Stimulated activated CD8-positive, alpha-beta memory T cell treated with anti-CD3 and anti-CD28 coated beads, Interleukin-12 subunit alpha, Interleukin-12 subunit beta, amount 100 ng/mL, for 24 hours (primary cell): Measurements from ENCODE around the gene NELFCD.
"Not testable (repeated sequence)": the region's sequence is repeated elsewhere in the genome, so short reads cannot be mapped to it uniquely, and the experiment has no call there.

Source experiments
- DNase-seq: peaks from one replicate; pipeline ENCODE4 v3.0.0-alpha.2; 2020; ENCODE audit errors: extremely low read depth

The NELFCD gene, protein sequence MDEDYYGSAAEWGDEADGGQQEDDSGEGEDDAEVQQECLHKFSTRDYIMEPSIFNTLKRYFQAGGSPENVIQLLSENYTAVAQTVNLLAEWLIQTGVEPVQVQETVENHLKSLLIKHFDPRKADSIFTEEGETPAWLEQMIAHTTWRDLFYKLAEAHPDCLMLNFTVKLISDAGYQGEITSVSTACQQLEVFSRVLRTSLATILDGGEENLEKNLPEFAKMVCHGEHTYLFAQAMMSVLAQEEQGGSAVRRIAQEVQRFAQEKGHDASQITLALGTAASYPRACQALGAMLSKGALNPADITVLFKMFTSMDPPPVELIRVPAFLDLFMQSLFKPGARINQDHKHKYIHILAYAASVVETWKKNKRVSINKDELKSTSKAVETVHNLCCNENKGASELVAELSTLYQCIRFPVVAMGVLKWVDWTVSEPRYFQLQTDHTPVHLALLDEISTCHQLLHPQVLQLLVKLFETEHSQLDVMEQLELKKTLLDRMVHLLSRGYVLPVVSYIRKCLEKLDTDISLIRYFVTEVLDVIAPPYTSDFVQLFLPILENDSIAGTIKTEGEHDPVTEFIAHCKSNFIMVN

DNA sequence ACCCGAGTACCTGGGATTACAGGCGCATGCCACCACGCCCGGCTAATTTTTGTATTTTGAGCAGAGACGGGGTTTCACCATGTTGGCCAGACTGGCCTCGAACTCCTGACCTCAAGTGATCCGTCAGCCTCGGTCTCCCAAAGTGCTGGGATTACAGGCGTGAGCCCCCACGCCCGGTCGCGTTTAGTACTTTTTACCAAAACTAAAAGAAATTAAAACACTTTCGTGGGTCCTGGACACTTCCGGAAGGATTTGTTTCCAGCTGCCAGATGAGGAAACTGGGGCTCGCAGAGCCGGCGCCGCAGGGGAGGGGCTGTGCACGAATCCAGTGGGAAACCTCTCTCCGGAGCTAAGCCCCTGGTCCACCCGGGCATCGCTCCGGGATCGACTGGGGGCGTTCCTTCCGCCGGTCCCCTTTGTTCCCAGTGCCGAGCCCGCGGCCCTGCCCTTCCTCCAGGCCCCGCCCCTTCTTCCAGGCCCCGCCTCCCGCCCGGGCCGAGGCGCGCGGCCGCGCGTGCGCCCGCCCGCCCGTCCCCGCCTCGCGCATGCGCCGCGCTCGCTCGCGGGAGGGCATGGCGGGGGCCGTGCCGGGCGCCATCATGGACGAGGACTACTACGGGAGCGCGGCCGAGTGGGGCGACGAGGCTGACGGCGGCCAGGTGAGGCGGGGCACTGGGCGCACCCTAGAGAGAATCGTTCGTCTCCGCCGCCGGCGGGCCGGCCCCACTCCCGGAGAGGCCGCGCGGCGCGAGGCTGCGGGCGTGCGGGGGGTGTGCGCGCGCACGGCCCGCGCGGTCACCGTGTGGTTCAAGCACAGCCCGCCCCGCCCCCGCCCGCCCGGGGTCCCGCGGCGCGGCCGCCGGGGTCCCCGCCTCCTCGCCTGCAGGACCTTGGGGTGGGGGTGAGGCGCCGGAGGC, at the start of gene NELFCD:
Gene NELFCD (plus strand): TSS at position 546 of the 917 bp plus-strand sequence. CDS start 54 bp downstream, at position 600.
- peak; percentile 75 for DNase-seq

DNA sequence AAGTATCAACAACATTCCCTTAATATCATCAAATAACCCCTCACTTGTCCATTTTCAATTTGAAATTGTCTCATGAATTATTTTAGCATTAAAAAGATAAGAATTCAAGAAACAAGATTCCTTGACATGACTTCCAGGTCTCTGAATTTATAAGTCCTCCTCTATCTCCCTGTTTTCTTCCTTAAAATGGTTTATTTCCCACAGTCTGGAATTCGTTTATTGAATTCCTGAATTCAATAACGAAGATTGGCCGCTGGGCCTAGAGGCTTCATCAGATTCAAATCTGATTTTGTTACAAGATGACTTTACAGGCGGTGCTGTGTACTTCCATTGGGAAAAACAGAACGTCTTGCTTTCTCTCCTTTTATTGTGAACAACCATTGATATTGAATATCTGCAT, 48.9 kb upstream of the NELFCD start:
- no peak for DNase-seq

DNA sequence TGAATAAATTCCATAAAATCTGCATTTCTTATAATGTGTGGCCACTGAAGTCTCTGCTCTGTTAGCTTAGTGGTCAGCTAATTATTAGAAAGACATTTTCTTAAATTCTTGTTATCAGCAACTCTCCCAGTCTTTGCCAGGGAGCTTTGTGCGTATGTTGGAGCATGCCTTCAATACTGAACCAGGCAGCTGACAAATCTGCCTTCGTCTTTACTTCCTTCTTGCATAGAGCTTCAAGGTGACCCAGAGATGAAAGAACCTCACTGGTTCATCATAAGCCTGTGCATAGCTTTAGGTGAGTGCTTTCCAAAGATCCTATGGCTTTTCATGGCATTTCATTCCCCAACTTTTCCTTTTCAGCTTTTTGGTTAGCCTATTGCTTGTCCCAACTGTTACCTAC, 43.0 kb upstream of the NELFCD start:
- no peak for DNase-seq

DNA sequence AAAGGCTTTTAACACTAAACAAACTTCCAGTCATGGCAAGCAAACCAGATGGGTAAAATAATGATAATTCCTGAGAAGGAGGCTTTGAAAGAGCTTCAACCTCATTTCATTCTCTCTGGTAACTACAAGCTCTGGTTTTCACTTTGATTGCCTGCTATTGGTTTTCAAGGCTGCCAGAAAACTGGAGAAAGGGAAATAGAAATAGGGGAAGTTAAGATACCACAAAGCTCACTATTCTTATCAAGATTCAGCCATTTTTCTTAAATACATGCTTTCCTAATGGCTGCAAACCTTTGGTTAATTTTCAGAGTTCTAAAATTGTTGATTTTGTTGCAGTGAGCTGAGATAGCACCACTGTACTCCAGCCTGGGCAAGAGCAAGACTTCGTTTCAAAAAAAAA, 42.5 kb upstream of the NELFCD start:
- no peak for DNase-seq

DNA sequence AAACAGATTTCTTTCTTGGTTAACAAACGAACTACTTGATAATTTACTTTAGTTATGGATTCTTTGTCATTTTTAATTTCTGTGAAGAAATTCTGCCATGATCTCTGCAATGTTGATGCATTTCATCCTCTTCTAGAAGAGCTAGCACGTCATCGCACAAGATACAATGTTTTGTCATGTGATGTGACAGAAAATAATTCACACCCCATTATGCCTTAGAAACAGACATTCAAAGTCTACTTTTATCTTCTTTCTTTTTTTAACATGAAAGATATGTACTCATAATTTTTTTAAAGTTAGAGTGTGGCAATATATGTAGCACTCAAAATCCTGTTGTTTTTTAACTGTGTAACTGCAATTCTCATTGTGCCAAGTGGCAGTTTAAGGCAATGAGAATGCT, 39.6 kb upstream of the NELFCD start:
- DNase-seq: no peak

DNA sequence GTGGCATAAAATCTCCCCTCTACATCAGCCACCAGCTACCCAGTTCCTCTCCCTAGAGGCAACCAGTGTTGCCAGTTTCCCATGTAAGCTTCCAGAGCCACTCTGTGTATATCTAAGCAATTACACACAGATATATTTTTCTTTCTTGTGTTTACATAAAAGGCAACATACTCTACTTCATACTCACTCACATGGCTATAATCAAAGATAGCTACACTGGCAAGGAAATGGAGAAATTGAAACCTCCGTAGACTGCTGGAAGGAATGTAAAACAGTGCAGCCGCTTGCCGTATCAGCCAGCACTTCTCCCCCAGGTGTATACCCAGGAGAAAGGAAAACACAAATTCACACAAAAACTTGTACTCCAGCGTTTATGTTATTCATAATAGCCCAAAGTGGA, 38.5 kb upstream of the NELFCD start:
- DNase-seq: no peak

DNA sequence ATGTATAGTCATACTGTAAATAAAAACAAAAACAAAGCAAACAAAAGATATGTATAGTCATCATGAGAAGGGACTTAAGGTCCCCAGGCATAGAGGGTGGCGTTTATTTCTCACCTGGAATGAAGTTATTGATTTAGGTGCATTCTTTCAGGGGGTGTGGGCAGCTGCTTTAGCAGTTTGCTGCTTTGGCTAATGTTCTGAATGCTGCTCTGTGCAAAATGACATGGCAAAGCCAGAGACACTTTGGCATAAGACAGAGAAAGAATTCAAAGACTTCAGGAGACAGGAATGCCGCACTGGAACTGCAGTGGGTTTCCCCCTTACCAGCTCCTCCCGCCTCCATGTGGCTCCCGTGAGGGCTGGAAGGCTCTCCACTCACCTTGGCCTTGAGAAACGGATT, 36.4 kb upstream of the NELFCD start:
- DNase-seq: no peak

DNA sequence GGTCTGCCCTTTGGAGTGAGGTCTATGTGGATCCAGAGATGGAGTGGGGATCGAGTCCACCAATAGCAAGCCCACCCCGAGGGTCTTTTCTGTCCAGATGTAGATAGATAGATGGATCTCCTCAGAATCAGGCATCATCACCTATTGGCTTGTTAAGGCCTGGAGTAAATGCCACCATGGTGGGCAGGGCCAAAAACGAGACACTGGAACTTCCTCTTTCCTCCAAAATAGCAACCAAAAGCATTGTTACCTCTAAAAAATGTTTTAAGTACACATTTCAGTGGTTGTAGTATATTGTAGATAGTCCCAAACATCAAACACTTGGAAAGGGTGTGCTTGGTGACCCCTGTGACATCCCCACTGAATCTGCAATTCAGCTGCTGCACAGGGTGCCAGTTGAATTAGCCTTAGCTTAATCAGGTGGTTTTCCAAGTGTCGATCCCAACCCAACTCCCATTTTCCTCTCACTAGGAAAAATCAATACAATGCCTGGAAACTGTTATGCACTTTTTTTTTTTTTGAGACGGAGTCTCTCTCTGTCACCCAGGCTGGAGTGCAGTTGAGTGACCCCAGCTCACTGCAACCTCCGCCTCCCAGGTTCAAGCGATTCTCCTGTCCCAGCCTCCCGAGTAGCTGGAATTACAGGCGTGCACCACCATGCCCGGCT, 35.0 kb upstream of the NELFCD start:
- no peak for DNase-seq

DNA sequence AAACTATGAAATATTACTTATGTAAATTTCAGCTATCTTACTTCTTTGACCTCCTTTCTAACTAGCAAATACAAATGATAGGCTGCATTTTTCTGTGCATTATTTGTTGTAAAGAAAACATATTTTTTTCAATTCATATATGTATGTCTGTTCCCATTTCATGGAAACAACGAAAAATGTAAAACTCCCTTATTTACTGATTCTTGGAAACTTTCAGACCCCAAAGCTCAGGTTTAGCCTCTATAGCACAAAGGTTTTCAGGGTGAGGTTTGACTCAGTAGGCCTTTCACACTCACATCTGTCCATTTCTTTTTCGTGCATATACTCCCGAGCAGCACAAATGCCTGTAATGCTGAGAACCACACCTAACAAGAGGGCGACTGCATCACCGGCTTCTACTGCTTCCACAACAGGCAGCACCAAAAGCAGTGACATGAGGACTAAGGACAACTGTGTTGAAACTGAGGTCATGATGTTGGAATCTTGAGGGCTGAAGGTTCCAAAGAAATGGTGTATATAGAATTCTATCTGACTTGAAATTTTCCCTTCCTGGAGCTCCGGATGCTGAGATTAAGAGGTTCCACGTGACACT, 33.2 kb upstream of the NELFCD start:
- not testable (repeated sequence) for DNase-seq

DNA sequence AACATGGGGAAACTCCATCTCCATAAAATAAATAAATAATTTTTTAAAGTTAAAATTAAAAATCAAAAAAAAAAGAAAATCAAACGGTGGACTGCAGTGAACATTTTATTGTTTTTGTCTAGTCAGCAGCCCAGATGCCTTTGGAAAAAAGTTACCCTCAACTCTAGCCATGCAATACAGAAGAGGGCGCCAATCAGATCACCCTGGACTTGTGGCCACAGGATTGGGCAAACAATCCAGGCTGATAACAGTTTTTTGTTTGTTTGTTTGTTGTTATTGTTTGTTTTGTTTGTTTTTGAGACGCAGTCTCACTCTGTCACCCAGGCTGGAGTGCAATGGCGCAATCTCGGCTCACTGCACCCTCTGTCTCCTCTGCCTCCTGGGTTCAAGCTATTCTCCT, 30.5 kb upstream of the NELFCD start:
- DNase-seq: no peak

DNA sequence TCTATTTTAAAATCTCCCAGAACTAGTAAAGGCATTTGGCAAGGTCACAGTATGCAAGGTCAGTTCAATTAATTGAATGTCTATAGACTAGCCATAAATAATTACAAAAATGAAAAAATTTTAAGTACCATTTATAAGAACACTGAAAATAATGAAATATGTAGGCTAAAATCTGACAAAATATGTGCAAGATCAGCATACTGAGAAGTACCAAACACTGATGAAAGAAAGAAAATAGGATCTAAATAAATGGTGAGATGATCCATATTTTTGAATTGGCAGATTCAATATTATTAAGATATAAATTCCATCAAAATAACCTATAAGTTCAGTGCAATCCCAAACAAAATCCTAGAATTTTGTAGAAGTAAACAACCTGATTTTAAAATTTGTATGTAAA, 28.0 kb upstream of the NELFCD start:
- no peak for DNase-seq

DNA sequence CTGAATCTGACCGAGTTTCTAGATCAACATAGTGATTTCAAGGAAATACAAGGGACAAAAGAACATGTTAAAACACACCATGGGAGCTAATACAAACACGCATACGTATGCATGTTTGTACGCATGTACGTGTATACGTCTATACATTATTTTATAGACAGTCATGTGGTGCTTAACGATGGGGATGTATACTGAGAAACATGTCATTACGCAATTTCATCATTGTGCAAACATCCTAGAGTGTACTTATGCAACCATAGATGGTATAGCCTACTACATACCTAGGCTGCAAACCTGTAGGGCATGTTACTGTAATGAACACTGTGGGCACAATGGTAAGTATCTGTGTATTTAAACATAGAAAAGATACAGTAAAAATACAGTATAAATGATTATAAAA, 25.0 kb upstream of the NELFCD start:
- no peak for DNase-seq

DNA sequence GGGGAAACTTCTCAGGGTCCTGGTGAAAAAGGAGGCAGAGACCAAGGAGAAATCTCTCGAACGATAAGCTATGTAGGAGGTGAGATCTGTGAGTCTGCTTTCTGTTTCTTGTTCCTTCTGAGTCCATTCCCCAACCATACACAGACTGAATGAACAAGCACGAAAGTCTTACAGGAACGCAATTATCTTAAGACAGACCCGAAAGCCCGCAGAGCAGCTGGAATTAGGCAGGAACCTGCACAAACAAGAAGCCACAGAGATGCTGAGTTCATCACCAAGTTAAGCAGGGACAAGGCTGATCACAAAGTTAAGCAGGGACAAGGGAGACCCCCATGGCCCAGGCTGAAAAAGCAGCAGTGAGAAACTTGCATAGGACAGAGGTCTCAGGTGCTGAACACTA, 21.4 kb upstream of the NELFCD start:
- DNase-seq: no peak

DNA sequence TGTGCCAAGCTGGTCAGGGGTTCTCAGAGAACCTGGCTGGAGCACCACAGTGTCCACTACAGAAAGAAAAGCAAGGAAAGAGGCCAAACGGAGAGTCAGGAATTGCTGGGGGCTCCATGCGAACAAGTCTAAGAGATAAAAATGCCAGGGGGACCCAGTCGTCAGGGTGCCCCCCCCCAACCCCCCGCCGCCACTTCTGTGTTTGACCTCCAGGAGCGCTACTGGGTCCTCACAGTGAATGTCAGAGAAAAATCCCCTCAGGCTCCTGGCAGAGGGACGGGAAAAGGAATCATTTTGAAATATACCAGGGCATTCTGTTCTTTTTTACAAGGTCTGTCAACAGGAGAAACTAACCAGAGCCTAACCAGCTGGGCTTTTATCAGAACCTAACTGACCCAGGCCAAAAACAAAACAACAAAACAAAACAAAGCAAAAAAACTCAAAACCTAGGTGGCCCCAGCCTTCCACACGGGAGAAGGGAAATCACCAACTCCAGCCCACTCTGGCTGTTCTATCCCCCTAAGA, 17.9 kb upstream of the NELFCD start:
- DNase-seq: no peak

DNA sequence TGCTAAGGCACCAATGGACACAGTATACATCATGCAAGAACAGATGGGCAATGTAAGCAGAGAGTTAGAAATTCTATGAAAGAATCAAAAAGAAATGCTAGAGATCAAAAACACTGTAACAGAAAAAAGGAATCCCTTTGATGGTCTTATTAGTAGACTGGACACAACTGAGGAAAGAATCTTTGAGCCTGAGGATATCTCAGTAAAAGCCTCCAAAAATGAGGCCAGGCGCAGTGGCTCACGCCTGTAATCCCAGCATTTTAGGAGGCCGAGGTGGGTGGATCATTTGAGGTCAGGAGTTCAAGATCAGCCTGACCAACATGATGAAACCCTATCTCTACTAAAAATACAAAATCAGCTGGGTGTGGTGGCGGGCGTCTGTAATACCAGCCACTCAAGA, 17.1 kb upstream of the NELFCD start:
- DNase-seq: not testable (repeated sequence)

DNA sequence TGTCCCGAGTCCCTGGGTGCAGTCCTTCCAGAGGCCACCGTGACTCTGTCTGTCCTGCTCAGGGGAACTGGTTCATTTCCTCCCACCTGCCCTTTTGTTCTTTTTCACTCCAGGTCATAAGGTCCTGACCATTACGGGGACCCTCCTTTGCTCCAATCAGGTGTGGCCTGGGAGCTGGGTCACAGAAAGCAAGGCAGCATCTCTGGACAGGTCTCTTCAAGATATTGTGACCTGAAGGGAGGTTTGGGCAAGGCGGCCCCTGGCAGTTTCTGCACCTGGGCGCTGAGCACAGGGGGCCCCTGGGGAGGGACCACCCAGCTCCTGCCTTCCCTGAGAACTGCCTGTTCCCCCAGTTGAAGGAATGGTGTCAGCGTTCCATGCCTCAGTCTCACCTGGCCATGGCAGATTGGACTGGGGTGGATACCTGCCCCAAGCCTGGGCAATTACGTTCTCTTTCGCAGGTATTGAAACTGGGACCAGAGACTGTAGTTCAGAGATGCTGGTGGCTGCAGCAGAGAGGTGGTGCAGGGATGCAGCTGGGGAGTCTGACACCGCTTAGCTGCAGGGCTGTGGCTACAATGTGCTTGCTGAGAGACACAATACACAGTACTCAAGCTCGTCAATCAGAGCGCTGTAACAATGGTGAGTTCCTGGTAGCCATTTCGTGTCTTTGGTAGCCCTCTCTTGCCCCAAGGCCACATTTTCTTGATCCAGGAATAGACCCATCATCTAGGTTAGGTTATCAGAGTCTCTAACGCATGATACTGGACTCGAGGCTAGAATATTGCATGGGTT, 15.6 kb upstream of the NELFCD start:
- no peak for DNase-seq

DNA sequence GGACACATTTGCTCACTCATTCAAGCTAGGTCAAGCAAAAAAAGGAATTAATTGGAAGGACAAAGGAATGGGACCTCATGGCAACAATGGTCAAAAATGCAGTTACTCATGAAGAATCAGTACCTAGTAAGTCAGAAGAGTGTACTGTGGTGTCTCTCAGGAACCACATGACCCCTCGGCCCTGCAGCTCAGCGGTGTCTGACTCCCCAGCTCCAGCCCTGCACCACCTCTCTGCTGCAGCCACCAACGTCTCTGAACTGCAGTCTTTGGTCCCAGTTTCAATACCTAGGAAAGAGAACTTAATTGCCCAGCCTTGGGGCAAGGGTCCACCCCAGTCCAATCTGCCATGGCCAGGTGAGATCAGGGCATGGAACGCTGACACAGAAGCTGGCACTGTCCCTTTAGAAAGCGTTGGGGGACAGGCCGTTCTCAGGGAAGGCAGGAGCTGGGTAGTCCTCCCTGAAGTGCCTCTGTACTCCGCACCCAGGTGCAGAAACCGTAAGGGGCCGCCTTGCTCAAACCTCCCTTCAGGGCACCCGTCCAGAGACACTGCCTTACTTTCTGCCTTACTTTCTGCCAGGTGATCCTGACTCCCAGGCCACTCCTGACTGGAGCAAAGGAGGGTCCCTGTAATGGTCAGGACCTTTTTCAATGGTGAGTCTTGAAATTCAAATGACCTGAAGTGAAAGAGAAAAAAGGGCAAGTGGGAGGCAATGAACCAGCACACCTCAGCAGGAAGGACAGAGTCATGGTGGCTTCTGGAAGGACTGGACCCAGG, 13.2 kb upstream of the NELFCD start:
- DNase-seq: no peak

DNA sequence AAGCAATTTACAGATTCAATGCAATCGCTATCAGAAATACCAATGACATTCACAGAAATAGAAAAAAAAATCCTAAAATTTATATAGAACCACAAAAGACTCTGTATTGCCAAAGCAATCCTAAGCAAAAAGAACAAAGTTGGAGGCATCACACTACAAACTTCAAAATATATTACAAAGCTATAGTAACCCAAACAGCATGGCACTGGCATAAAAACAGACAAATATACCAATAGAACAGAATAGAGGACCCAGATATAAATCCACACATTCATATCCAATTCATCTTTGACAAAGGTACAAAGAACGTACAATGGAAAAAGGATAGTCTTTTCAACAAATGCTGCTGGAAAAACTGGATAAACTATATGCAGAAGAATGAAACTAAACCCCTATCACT, 11.6 kb upstream of the NELFCD start:
- DNase-seq: no peak

DNA sequence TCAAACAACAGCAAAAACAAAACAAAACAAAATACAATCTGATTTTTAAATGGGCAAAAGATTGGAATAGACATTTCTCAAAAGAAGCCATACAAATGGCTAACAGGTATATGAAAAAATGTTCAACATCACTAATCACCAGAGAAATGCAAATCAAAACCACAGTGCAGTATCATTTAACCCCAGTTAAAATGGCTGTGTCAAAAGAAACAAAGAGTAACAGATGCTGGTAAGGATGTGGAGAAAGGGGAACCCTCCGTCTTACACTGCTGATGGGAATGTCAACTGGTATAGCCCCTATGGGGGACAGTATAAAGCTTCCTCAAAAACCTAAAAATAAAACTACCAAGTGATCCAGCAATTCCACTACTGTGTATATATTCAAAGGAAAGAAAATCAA, 10.9 kb upstream of the NELFCD start:
- no peak for DNase-seq

DNA sequence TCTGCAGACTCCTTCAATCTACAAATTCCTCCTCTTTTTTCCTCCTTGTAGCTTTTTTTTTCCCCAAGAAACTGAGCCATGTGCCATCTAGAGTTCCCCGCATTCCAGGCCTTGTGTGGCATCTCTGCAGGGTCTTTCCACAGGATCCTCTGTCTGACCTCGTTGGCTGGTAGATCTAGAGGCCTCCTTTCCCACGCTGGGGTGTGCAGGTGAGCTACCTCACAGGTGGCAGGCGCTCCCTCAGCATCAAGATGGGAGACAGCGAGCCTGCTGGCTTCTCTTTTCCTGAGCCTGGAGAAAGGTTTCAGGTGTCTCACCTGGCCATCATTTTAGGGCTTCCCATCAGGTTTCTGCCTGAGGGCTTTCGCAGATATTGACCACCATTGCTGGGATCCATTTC, 9.6 kb upstream of the NELFCD start:
- DNase-seq: no peak
